K562 (cell line): ENCODE measurements around the gene CCNL1. TPM values are rescaled to one million over a fixed set of nuclear protein-coding genes. Genes with fewer than 3 reads are reported as not detected.

Experiments
- E2F3 ChIP-seq: fragments of 250-450 bp; sonication (Bioruptor Pico); IDR thresholded peaks from 2 replicates; pipeline ENCODE4 v1.4.0; 2020; ENCODE audit warnings: mild to moderate bottlenecking
- FOXP4 ChIP-seq: sonication (generic); formaldehyde crosslinking; IDR thresholded peaks from 2 replicates; pipeline ENCODE4 v1.8.0; 2022; ENCODE audit warnings: mild to moderate bottlenecking, missing genetic modification reagents, borderline replicate concordance
- ZNF407 ChIP-seq: fragments of 450-650 bp; IDR thresholded peaks from 2 replicates; pipeline ENCODE4 v1.6.1; 2016; ENCODE audit warnings: low read depth
- polyA plus RNA-seq, 8 experiments: library from polyadenylated mRNA; depleted of rRNA in 4 of 8; stranded (reverse) in 5 of 8; unstranded in 3 of 8; fragments of >200 nt; fragmentation: Nextera tagmentation in 2 of 8; fragmentation: Illumina TruSeq in 1 of 8; extraction: Ambion mirVana in 2 of 8; extraction: Trizol in 1 of 8; gene quantifications; 2 replicates each; pipeline versions ENCODE4 v1.2.1 to v1.2.3, GENCODE V29; 2011 to 2014; ENCODE audit warnings: inconsistent platforms in 1 of 8, missing spikeins in 1 of 8
- total RNA-seq, 7 experiments: library from RNA; depleted of rRNA in 6 of 7; stranded (reverse); fragments of >200 nt in 6 of 7; fragmentation: Illumina TruSeq in 2 of 7; extraction: Trizol in 2 of 7; gene quantifications; 2 replicates each; pipeline versions ENCODE4 v1.2.1 to v1.2.3, GENCODE V29; 2011 to 2021; ENCODE audit warnings: low replicate concordance in 1 of 7

The CCNL1 gene
- total and polyA plus RNA-seq, 9 of the 15 experiments (the other 6 are each of a cell fraction or from before 2014, with no cell fraction given), result 16.1 to 186 (median 132) TPM

- TF ChIP-seq FOXP4 (CRISPR knock-in tag) (no peak), E2F3 (CRISPR knock-in tag) (no peak), ZNF407 (no peak)
Measured at GRCh38 chr3:157122116-157122515, 37.8 kb downstream of the CCNL1 start (continued).
